ENCODE data around the gene WT1.
A peak's percentile ranks its signal among the peaks of the same experiment; 100 is the strongest.

Gene WT1

DNA sequence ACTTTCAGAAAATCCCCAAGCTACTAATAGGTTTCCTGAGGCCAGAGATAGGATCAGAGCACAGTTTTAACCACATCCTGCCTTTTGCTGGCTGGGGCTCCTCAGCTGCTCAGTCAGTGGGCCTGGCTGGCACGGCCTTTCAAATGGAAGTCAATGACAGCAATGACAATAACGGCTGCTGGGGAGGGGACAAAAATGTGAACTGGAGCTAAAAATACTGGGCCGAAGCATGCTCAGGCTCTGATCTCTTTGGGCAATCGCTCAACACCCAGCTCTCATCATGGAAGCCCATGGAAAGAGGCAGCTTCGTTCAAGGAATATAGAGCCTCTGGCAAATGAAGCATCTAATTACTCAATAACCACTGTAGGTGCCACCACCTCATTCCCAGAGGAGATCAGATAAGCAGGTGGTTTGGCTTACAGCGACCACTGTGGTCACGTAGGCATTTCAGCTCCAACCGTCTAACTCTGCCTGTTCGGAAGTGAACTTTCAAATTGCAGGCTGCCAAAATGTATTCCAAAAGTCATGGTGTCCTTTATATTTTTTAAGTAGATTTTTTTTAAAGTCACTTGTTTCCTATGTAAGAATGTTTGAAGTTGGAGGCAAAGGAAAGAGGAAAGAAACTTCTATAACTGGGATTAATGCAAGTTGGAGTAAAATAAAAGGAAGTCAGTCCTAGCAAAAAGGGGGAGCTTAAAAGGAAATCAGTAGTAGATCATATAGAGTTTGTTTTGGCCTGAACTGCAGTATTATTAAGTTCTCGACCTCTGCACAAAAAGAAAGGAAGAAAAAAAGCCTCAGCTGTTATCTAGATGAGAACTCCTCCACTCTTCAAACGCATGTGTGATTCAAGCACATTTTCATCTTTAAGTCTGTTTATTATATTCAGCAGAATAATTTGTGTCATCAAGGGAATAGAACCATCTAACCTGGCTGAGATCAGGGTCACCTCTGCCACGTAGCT is 14.1 kb downstream of the WT1 start:
- DNase-seq = peak; percentile 52

GRCh38 chr11:32420139-32420538 is 15.2 kb downstream of the WT1 start:
- no peak for DNase-seq

- DNase-seq = no peak
These were observed 16.5 kb downstream of the WT1 start for GRCh38 chr11:32418836-32419235.

DNA sequence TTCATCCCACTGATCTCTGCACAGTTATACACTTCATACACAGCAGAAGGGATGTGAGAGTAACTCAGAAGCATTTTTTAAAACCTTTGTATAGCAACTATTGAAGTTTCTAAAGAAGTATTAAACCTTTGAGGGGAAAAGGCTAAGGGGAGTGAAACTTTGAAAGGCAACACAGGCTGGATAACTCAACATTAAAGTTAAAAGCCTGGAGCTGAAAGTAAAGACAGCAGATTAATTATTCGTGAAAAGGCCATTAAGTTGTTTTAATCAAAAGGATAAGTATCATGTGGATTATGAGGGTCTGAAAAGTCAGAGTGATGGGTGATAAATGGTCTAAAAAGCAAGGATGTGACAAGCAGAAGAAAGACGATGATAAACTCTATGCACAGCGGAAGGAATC is 17.5 kb downstream of the WT1 start:
- no peak for DNase-seq

- DNase-seq = no peak
These were observed 19.0 kb downstream of the WT1 start for GRCh38 chr11:32416301-32416700.

DNA sequence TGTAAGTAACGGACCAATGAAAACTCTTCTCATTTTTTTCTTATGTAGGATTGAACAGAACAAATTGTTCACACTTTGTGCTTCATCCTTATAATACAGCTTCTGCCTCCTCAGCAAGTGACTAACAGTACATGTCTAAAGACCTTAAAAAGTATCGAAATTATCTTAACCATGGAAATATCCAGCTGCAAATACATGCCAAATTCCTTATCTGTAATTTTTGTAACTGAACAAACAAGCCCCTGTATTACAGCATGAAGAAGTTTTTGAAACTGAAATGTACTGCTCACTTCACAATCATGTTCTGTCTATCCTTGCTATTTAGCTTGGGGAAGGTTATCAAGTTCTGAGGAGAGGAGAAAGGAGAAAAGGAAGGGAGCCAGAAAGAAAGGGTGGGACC is 20.4 kb downstream of the WT1 start:
- no peak for DNase-seq

- DNase-seq = no peak
These were observed 23.3 kb downstream of the WT1 start for GRCh38 chr11:32411942-32412615.

- no peak for DNase-seq
These were observed 29.7 kb downstream of the WT1 start for GRCh38 chr11:32405592-32405991.

DNA sequence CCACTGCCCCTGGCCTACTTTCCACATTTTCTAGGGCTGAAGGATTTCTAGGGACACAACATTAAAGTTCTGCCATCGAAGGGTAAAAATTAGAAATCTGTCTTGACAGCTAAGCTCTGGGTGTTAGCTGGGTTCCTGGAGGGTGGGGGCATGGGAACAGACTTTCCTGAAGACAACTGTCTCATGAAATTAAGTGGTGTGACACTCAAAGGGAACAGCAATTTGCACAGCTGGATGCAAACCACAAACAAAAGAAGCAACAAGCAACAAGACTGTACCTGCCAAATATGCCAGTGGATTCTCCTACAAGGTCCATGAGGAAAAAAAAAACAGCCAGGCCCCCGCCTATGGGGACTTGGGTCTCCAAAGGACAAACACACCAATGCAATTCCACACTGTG is 32.5 kb downstream of the WT1 start:
- no peak for DNase-seq

DNA sequence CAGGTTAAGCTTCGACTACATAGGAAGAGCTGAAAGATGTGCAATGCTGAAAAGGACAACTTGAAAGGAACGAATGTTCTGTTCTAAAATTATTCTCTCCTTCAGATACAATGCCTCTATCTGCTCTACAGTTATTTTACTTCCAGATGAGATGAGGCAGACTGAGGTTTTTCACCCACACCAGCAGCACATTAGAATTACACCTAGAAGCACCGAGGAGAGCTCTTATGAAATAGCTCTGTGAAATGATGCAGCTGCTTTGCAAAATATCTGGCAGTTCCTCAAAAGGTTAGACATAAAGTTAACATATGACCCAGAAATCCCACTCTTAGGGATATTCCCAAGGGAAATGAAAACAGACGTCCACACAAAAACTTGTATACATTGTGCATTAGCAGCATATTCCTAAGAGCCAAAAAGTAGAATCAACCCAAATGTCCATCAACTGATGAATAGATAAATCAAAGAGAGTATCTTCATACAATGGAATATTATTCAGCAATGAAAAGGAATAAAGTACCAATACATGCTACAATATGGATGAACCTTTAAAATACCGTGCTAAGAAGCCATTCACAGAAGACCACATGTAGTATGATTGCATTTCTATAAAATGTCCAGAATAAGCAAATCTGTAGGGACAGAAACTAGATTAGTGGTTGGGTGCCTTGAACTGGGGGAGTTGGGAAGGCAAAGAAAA is 34.5 kb downstream of the WT1 start:
- DNase-seq = no peak

DNA sequence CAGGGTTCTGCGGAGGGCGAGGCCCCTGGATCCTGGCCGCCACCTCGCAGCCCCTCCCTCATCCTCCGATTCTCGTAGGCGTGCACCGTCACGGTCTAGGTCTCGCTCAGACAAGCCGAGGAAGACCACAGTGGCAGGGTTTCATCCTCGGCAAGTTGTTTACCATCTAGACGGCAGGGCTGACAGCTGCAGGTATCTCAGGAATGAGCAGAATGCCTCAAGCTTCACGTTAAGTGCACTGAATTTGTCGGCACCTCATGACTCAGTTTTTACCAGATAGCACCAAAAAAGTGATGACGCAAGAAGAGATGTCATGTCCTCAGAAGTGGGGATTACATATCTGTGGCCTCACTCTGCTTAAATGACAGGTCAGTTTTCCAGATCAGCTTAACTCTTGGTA is 35.1 kb downstream of the WT1 start:
- DNase-seq = no peak

- DNase-seq = no peak
These were observed 38.3 kb downstream of the WT1 start for GRCh38 chr11:32396991-32397390.

DNA sequence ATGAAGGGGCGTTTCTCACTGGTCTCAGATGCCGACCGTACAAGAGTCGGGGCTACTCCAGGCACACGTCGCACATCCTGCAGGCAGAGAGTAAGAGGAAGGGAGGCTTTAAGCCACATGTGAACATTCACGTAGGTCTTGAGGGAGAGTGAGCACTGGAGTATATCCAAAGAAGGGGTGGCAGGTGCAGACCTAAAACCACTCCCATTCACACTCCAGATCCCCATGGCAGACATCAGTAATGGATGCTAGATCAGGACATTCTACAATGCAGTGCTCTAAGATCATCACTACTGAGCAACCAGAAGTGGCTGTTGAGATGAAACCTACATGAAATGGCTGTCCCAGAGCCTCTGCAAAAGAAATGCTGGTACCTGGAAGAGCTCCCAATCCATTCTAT is 39.0 kb downstream of the WT1 start:
- no peak for DNase-seq

- no peak for DNase-seq
These were observed 40.2 kb downstream of the WT1 start for GRCh38 chr11:32395127-32395526.

DNA sequence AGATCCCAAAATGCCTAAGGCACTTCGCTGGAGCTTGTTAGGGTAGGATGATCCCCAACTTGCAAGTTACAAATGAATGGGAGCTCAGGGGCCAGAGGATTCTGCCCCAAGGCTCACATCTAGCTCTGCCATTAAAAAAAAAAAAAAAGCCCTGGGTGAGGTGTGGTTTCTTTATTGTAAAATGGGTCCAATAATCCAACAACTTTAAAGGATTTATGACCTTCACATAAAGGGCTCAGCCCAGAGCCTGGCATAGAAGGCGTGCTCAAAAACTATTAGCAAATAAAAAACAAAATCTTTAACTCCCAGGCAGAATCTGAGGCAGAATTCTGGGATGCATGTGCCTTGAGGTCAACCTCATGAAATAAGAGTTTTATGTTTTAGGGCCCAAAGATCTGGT is 42.5 kb downstream of the WT1 start:
- no peak for DNase-seq

DNA sequence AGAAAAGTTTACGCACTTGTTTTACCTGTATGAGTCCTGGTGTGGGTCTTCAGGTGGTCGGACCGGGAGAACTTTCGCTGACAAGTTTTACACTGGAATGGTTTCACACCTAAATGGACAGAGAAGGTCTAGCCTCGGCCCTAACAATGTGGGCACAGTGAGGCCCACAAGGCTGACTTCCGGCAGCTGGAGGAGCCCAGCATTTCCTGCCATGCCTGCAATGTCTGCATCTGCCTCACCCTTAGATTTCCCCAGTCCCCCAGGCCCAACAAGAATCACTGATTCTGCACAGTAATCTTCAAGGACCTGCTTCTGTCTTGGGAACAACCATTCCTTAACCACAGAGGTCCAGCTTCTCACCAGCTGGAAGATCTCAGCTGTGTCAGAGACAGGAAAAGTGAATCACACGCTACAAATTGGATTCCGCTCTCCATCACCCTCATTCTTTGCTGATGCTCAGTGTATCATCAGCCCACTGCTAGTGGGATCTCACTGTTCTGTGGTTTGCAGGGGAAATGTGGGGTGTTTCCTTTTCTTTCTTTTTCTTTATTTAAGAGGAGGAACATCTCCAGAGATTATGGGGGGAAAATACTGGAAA is 43.3 kb downstream of the WT1 start:
- no peak for DNase-seq

DNA sequence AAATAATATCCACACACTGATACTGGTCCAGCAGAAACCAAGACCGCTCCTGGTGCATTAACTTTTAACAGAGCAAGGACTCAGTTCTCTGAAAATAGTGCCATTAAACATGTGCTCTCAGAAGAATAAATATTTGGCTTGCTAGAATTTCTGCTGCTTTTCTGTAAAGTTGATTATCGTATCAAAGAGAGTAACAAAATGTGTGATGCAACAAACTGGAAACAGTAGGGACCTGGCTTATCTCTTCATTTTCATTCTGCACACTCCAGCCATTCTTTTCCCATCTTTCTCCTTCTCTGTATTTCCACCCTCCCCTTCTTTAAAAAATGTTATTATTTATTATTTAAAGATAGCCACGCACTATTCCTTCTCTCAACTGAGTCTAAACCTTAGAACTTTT is 43.9 kb downstream of the WT1 start:
- DNase-seq = no peak

DNA sequence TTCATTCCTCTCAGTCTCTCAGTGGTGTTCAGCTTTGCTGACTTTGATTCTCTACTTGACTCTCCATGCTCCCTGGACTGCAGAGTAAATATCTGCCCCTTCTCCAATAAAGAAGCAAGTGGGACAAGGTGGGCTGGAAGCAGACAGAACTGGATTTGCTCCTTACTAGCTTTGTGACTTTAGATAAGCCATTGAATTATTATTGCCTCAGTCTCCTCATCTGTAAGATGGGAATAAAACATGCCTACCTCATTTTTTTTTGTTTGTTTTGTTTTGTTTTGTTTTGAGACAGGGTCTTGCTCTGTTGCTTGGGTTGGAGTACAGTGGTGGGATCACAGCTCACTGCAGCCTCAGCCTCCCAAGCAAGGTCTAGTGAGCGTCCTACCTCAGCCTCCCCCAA is 44.6 kb downstream of the WT1 start:
- no peak for DNase-seq

DNA sequence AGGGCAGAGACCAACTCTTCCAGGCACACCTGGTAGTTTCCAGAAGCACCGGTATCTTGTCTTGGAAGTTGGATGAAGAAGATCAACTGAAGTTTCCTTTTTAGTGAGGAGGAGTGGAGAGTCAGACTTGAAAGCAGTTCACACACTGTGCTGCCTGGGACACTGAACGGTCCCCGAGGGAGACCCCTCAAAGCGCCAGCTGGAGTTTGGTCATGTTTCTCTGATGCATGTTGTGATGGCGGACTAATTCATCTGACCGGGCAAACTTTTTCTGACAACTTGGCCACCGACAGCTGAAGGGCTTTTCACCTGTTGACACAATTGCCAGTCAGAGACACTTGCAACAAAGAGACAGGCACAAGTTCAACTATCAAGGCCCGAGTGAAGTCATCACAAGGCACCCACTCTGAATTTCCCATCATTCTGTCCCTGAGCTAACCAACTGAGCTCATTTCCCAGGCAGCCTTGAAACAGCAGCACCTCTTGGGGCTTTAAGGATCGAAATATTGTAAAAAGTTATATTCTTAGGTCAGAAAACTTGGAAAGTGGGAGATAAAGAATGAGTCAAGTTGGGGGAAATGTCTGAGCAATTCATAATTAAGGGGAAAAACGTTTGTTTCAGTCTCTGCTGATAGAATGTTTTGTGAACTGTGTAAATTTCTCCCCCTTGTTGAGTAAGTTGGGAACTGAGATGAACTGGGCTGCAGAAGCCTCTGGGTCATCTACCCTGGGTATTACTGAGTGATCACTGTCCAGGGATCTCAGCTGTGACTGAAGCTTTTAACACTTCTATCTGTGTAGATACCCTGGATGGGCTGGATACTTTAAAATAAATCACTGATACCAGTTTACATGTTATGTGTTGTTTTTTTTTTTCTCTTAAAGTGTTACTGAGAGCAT is 46.2 kb downstream of the WT1 start:
- no peak for DNase-seq

DNA sequence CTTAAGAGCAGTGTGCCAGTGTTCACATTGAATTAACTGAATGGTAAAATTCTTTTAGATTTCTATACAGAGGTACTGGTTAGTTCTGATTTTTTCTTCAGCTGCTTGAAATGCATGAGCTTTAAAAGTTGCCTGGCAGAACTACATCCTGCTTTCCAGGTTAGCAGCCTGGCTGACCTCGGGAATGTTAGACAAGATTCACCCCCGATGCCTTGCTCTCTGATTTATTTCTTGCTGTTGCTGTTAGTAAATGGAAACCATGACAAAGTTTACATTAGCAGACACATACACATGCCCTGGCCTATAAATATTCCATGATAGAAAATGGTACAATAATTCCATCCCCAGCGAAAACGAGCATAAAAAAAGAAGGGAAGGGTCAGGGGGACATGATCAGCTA is 47.0 kb downstream of the WT1 start:
- DNase-seq = no peak

GRCh38 chr11:32387411-32387810 is 47.9 kb downstream of the WT1 start:
- no peak for DNase-seq

DNA sequence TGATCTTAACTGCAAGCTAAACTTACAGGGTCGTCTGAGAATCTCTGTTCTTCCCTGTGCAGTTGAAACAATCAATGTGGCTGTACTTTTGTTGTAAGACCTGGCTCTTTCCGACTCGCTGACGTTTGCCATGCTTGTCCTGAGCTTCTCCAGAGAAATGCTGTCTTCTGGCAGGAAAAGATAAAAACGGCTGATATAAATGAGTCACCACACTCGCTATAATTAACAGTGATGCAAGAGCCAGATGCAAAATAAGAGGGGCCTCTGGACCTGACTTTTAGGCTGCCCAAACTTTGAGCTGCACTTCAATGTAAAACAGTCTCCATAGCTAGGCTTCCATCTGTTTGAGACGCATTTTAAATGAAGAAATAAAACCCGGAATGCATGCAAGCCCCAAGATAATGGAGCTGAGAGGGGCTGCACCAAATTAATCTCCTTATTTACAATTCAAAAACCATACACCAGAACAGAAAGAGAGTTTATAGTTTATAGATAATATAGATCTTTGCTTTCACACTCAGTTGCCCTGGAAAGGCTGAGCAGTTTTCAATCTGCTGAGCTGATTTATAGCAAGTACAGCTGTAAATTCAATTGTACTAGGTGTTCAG is 48.5 kb downstream of the WT1 start:
- no peak for DNase-seq

All from CD4-positive, alpha-beta T cell treated with Interleukin-21 for 1 hour (primary cell).